GM19351 (cell line): Measurements from ENCODE around the gene PRRT2.
"Not testable (repeated sequence)": the region's sequence is repeated elsewhere in the genome, so short reads cannot be mapped to it uniquely, and the experiment has no call there.

Source experiments
- ATAC-seq: cut with Tn5 transposase; IDR thresholded peaks from one replicate; pipeline ENCODE4 v1.9.1; 2021; ENCODE audit warnings: mild to moderate bottlenecking, moderate library complexity; ENCODE audit not compliant: unreplicated experiment

PRRT2 gene

DNA sequence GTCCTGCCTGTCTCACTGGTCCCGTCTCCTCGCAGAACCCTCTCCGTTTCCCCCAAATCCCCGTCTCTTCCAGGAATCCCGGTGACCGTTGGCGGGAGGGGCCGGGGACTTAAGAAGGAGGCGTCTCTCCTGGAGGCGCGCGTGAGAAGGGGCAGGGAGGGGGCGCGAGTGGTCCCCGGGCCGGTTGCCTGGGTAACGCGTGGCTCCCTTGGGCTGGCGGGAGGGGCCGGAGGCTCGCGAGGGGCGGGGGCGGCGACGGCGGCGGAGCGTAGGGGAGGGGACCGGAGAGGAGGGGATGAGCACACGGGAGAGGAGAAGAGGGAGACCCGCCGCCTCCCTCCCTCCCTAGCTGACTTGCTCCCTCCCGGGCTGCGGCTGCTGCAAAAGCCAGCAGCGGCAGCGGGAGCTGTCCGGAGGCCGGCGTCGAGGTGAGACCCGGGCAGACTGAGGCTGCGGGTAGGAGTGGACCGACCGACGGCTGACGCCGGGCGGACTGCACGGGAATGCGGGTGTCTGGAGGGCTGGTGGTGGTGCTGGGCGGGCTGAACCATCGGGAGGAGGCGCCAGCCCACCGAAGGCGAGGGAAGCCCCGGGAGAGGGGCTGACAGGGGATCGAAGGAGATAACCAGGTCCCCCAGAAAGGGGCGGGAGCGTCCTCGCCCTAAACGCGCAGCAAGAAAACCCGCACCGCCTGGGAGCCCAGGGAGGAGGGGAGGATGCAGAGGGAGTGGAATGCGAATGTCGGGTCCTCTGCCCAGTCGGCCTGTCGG, at the start of gene PRRT2:
TSS of gene PRRT2 (plus strand) at position 298 of the 770 bp plus-strand sequence. CDS start 862 bp downstream, outside the sequence.
- no peak for ATAC-seq

DNA sequence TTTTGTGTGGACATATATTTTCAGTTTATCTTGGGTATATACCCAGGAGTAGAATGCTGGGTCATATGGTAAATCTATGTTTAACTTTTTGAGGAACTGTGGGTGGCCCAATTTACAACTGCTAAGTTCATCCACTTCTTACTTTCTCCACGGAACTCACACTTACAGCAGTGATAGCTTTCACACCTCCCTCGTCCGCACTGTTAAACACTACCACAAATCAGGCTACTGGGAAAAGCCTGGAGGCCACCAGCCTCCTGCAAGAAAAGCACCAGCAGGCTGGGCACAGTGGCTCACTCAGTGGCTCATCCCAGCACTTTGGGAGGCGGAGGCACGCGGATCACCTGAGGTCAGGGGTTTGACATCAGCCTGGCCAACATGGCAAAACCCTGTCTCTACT, 48.7 kb upstream of the PRRT2 start:
- ATAC-seq = no peak

DNA sequence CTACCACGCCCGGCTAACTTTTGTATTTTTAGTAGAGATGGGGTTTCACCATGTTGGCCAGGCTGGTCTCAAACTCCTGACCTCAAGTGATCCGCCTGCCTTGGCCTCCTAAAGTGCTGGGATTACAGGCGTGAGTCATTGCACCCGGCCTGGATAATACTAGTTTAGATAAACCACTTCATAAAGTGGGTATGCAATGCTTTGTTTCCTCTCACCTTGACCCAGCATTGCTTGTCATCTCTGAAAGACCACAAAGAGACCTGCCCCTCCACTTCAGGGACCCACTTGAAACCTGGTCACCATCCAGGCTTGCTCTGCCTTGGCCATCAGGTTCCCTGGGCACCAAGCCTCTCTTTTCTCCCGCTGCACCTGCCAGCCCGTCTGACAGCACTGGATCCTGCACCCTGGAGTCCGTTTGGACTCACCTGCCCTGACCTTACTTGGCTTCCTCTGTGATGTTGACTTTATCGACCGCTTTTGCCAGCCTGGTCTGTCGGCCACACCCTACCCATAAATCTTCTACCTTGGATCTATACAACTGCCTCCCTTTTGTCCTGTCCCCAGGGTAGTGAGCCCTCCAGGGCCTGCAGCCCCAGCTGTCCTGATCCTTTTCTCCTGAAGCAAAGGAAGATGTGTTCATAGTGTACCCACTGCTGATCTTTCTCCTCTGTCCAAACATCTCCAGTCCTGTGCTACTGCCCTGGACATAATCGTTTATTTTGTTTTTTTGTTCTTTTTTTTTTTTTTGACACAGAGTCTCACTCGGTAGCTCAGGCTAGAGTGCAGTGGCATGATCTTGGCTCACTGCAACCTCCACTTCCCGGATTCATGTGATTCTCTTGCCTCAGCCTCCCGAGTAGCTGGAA, 46.6 kb upstream of the PRRT2 start:
- no peak for ATAC-seq

DNA sequence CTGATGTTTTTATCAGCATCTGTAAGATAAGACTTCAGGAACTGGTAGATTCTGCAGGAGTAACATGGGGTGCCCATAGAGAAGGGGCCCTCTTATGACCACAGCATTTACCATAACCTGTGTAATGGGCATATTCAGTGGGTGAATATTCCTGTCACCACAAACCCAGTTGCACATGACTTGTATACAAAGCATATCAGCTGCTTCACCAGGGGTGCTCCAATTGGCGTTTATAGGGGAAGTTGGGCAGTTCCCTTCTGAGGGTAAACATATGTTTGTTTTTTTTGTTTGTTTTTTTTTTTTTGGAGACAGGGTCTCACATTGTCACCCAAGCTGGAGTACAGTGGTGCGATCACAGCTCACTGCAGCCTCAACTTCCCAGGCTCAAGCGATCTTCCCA, 45.4 kb upstream of the PRRT2 start:
- no peak for ATAC-seq

DNA sequence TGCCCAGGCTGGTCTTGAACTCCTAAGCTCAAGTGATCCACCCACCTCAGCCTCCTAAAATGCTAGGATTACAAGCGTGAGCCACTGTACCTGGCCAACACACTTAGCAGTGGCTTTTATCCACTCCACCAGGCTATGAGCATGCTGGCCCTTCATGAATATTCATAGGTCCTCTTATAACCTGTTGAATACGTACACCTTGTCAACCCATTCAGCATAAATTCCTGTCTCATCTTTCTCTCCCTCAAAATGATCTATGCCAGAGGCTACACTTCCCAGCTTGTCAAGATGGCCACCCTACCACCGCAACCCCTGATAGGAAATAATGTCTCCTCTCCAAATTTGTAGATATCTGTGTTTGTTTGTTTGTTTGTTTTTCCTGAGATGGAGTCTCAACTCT, 44.9 kb upstream of the PRRT2 start:
- no peak for ATAC-seq

DNA sequence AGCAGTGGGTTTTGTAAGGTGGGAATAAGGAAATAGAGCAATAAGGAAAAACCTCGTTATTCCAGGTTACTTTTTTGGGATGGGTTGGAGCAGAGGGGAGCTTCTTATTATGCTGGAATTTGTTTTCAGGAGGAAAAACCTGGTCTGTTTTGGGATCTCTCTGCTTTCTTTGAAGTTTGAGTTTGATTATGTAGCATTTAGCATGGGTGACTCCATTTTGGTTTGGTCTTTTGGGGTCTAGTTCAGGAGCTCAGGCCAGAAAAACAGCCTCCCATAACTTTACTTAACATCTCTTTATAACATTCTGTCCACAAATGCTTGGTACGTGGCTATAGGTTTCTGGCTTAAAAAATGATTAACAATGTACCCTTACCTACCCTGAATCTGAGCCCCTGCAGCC, 42.5 kb upstream of the PRRT2 start:
- ATAC-seq = no peak

DNA sequence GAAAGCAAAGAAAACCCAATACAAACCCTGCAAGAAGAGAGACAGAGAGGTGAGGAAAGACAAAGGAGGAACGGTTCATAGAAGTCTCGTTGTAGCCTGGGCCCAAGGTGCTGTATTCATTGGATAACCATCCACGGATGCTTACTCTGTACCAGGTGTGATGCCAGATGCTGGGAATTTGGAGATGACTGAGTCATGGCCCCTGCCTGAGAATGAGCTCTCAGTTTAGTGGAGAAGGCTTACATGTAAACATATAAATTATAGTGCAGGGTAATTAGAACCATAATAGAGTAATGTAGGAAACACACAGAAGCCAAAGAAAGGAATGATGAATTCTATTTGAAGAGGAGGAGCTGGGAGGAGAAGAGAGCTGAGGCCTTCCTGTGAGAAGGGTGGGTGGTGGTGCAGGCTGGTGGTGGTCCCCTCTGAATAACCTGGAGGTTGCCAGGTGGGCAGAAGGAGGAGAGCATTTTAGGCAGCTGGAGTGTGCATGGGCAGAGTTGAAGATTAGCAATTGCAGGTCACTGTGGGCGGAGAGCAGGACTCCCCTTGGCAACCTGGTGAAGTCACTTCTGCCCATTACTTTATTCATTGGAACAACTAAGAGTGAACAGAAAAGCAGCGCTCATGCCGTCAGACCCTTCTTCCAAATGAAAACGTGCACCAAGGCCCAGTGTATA, 41.6 kb upstream of the PRRT2 start:
- no peak for ATAC-seq

DNA sequence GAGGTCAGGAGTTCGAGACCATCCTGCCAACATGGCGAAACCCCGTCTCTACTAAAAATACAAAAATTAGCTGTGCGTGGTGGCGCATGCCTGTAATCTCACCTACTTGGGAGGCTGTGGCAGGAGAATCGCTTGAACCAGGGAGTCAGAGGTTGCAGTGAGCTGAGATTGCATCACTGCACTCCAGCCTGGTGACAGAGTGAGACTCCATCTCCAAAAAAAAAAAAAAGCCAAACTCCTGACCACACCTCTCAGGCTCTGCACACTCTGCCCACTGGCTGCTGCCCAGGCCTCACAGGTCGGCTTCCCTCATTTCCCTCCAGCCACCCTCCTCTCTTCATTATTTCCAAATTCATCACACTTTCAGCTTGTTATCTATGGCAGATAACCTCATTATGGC, 39.7 kb upstream of the PRRT2 start:
- ATAC-seq = not testable (repeated sequence)

DNA sequence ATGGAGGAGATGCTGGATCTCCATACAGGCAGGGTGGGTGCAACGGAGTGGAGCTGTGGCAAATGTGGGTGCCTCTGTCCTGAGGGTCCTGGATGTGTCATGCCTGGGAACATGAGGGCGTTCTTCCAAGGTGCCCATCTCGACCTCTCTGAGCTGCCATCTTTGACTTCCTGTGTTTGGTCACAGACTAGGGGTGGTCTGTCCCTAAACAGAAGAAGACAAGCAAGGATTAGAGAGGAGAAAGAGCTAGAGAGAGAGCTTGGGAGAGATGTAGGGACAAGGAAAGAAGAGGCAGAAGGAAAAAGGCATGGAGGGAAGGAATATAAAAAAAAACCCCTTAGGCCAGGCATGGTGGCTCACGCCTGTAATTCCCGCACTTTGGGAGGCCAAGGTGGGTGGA, 37.3 kb upstream of the PRRT2 start:
- ATAC-seq = no peak

DNA sequence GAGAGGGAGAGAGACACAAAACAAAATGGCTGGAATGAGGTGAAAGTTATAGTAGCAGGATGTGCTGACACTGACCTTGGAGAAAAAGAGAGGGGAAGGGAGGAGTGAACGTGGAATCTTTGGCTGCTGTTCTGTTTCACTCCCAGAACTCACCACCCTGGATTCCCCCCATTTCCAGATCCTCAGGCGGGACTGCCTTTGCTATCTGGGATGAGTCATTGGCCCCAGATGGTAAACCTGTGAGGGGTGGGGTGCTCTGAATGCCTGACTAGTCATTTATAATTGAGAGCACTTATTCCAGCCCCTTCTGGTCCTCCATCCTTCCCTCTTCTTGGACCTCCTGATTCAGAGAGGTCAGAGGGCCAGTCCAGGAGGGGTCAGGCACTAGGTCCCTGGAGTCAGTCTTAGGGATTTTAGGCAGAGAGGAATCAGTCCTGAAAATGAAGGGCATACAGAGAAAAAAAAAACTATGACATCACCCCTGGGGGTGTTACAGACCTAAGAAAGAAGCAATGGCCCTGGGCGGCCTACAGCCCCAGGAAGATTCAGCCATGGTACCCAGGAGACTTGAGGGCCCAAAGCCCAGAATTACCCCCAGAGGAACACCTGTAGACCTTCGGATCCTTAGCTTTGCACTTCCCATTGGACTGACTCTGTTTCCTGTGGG, 36.1 kb upstream of the PRRT2 start:
- ATAC-seq = no peak

DNA sequence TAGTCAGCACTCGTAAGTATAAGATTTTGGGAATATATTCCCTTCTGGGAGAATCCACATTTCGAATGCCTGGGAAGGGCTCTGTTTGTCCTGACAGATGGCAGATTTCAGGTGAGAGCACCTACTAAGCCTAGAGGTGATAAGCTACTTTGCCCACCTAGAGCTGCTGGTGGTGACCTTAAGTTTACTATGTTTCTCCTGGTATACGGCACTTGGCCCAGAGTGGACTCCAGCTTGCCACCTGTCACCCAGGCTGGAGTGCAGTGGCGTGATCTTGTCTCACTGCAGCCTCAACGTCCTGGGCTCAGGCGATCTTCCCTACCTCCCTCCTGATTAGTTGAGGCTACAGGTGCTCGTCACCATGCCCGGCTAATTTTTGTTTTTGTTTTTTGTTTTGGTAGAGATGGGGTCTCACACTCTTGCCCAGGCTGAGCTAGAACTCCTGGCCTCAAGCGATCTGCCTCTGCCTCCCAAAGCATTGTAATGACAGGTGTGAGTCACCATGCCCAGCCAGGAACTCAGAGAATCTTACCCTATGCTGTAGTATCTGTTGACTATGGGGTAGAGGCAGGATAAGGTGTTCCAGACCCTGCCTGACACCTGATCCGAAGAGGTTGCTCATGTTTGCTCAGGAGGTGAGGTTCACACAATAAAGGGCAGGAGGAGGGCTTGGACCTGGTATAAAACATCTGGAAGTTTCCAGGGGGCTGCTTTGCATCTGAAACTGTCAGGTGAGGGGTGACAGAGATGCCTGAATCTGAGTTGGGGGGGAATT, 34.2 kb upstream of the PRRT2 start, which contains the start of gene ZG16:
TSS of gene ZG16 (plus strand) at position 681 of the 775 bp plus-strand sequence. CDS start 1,011 bp downstream, outside the sequence.
- ATAC-seq = no peak

DNA sequence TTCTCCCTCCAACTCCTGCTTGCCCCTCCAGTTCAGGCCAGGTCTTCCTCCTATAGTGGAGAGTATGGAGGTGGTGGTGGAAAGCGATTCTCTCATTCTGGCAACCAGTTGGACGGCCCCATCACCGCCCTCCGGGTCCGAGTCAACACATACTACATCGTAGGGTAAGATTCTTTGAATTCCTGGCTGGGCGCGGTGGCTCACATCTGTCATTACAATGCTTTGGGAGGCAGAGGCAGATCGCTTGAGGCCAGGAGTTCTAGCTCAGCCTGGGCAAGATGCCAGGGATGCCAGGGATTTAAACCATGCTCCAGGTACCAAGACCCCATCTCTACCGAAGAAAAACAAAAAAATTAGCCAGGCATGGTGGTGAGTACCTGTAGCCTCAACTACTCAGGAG, 32.5 kb upstream of the PRRT2 start:
- no peak for ATAC-seq

DNA sequence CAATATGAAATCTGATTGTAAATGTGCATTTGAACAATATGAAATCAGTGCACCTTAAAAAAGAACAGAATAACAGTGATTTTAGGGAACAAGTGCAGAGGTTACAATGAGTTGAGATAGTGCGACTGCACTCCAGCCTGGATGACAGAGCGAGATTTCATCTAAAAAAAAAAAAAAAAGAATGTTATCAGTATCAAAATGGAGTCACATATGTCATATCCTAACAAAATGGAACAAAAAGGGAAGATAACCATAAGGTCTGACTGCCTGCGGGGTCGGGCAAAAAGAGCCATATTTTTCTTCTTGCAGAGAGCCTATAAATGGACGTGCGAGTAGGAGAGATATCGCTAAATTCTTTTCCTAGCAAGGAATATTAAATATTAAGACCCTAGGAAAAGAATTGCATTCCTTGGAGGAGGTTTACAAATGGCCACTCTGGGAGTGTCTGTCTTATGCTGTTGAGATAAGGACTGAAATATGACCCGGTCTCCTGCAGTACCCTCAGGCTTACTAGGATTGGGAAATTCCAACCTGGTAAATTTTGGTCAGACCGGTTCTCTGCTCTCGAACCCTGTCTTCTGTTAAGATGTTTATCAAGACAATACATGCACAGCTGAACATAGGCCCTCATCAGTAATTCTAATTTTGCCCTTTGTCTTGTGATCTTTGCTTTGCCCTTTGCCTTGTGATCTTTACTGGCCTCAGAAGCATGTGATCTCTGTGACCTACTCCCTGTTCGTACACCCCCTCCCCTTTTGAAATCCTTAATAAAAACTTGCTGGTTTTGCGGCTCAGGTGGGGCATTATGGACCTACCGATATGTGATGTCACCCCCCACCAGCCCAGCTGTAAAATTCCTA, 28.7 kb upstream of the PRRT2 start:
- ATAC-seq = not testable (repeated sequence)

DNA sequence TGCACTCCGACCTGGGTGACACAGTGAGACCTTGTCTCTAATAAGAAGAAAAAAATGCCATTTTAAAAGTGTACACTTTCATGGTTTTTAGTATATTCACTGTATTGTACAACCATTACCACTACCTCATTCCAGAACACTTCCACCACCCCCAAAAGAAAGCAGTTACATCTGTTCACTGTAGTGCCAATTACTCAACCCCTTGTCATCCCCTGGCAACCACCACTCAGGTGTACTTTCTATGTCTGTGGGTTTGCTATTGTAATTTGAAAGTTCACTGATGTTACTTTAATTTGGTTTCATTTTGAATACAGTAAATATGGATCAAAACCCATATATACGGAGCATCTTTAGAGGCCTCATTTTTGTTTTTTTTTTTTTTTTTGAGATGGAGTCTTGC, 27.8 kb upstream of the PRRT2 start:
- ATAC-seq = no peak

DNA sequence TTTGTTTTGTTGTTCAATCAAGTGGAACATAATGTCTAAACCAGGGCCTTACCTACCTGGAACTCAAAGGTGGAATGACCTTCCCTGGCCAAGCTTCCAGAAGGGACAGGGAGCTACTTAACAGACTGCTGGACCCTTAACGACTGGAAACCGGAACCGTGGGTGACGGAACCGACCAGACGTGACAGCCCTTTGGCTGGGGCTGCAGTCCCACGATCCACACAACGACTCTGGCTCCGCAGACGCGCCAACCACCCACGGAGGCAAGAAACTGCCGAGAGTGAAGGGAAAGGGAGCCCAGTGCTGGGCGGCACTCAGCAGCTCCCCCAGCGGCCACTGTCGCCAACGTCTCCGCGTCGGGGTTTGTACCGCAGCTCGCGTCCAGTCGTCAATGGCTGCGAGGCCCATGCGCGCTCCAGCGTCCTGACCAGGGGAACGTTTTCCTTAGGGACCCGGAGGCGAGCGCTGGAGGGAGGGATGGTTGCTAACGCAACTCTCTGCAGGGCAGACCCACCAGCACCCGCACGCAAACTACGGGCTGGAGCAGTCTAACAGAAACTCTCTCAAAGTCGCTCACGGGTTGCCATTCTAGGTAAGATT, 27.0 kb upstream of the PRRT2 start:
- no peak for ATAC-seq

DNA sequence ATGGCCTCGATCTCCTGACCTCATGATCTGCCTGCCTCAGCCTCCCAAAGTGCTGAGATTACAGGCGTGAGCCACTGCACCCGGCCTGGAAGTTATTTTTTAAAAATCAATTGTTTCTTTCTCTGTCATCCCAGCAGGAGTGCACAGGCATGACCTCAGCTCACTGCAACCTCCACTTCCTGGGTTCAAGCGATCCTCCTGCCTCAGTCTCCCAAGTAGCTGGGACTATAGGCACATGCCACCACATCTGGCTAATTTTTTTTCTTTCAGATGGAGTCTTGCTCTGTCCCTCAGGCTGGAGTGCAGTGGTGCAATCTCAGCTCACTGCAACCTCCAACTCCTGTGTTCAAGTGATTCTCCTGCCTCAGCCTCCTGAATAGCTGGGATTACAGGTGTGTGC, 24.8 kb upstream of the PRRT2 start:
- not testable (repeated sequence) for ATAC-seq

DNA sequence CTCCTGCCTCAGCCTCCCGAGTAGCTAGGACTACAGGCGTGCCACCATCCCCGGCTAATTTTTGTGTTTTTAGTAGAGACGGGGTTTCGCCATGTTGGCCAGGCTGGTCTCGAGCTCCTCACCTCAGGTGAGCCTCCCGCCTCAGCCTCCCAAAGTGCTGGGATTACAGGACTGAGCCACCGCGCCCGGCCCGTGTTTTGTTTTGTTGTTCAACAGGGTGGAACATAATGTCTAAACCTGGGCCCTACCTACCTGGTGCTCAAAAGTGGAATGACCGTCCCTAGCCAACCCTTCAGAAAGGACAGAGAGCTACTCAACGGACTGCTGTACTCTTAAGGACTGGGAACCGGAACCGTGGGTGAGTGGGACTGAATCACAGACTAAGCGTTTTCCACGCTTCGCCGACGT, 22.2 kb upstream of the PRRT2 start:
- ATAC-seq = no peak

DNA sequence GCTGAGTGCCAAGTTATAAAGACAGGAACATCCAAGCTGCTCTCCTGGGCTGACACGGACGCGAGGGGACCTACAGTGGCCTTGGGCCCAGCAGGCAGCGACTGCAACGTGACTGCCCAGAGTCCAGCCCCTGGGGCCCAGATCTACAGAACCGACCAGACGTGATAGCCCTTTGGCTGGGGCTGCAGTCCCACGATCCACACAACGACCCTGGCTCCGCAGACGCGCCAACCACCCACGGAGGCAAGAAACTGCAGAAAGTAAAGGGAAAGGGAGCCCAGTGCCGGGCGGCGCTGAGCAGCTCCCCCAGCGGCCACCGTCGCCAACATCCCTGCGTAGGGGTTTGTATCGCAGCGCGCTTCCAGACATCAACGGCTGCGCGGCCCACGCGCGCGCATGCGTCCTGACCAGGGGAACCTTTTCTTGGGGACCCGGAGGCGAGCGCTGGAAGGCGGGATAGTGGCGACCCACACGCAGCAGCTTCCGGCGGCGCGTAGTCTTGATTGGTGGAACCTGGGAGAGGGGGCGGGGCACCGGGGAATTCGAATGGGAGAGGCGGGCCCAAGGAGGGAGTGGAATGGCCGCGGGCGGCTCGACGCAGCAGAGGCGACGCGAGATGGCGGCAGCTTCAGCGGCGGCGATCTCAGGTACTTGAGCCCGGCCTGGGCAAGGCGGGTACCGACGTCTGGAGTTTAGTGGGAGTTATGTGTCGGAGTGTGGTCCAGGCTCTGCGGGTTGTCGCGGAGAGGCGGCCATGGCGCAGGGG, 21.6 kb upstream of the PRRT2 start, which contains the start of gene KIF22:
TSS of gene KIF22 (plus strand) at position 569 of the 766 bp plus-strand sequence. CDS start at position 578, 9 bp downstream.
- peak; percentile 94 for ATAC-seq
